HepG2 (cell line): ENCODE data around the gene LZTR1. TPM values are rescaled to one million over a fixed set of nuclear protein-coding genes. Genes with fewer than 3 reads are reported as not detected.
A peak's percentile ranks its signal among the peaks of the same experiment; 100 is the strongest.

Experiments
- ADNP ChIP-seq: sonication (generic); formaldehyde crosslinking; IDR thresholded peaks from 2 replicates; pipeline ENCODE4 v1.4.0; 2020; ENCODE audit warnings: missing genetic modification reagents
- HMG20B ChIP-seq: conservative IDR thresholded peaks from 2 replicates; pipeline ENCODE4 v1.6.1; 2016; ENCODE audit warnings: missing genetic modification reagents, missing compliant biosample characterization
- HOXA3 ChIP-seq: sonication (generic); formaldehyde crosslinking; IDR thresholded peaks from 2 replicates; pipeline ENCODE4 v1.5.0; 2020; ENCODE audit warnings: missing genetic modification reagents
- IKZF4 ChIP-seq: sonication (generic); formaldehyde crosslinking; IDR thresholded peaks from 2 replicates; pipeline ENCODE4 v1.5.1; 2020; ENCODE audit warnings: borderline replicate concordance, mild to moderate bottlenecking, low read depth, missing genetic modification reagents; ENCODE audit errors: not compliant biosample characterization
- KMT2A ChIP-seq: sonication (generic); formaldehyde crosslinking; IDR thresholded peaks from 2 replicates; pipeline ENCODE4 v1.4.0; 2020; ENCODE audit warnings: missing genetic modification reagents
- RORA ChIP-seq: sonication (generic); formaldehyde crosslinking; IDR thresholded peaks from 2 replicates; pipeline ENCODE4 v1.5.0; 2020; ENCODE audit warnings: mild to moderate bottlenecking, missing genetic modification reagents, moderate library complexity
- SP4 ChIP-seq: sonication (generic); formaldehyde crosslinking; IDR thresholded peaks from 2 replicates; pipeline ENCODE4 v1.8.1; 2023; ENCODE audit warnings: mild to moderate bottlenecking, missing genetic modification reagents
- TCF12 ChIP-seq, 2 experiments: fragments of 450-650 bp in 1 of 2; sonication (generic) in 1 of 2; formaldehyde crosslinking in 1 of 2; IDR thresholded peaks; 2 replicates each; pipeline versions ENCODE4 v1.6.1 to v1.8.0; 2017 to 2022; ENCODE audit warnings: antibody characterized with exemption in 1 of 2, mild to moderate bottlenecking in 1 of 2, missing genetic modification reagents in 1 of 2, moderate library complexity in 1 of 2
- ZNF260 ChIP-seq: sonication (generic); formaldehyde crosslinking; IDR thresholded peaks from 2 replicates; pipeline ENCODE4 v1.4.0; 2020; ENCODE audit warnings: missing genetic modification reagents, low read depth, mild to moderate bottlenecking, borderline replicate concordance
- ZNF264 ChIP-seq: sonication (generic); formaldehyde crosslinking; IDR thresholded peaks from 2 replicates; pipeline ENCODE4 v1.4.0; 2020; ENCODE audit warnings: missing genetic modification reagents
- ZNF451 ChIP-seq: sonication (generic); formaldehyde crosslinking; IDR thresholded peaks from 2 replicates; pipeline ENCODE4 v1.5.0; 2020; ENCODE audit warnings: mild to moderate bottlenecking, missing genetic modification reagents
- ZNF543 ChIP-seq: sonication (generic); formaldehyde crosslinking; IDR thresholded peaks from 2 replicates; pipeline ENCODE4 v1.4.0; 2020; ENCODE audit warnings: mild to moderate bottlenecking, missing genetic modification reagents
- ZNF564 ChIP-seq: sonication (generic); formaldehyde crosslinking; IDR thresholded peaks from 2 replicates; pipeline ENCODE4 v1.8.1; 2023; ENCODE audit warnings: mild to moderate bottlenecking, missing genetic modification reagents
- ZNF740 ChIP-seq: sonication (generic); formaldehyde crosslinking; IDR thresholded peaks from 2 replicates; pipeline ENCODE4 v1.4.0; 2020; ENCODE audit warnings: missing genetic modification reagents
- ZSCAN29 ChIP-seq: sonication (generic); formaldehyde crosslinking; conservative IDR thresholded peaks from 2 replicates; pipeline ENCODE4 v1.4.0; 2020; ENCODE audit warnings: mild to moderate bottlenecking, missing genetic modification reagents
- polyA plus RNA-seq, 8 experiments: library from polyadenylated mRNA; depleted of rRNA in 3 of 8; stranded (reverse) in 7 of 8; unstranded in 1 of 8; fragments of >200 nt; fragmentation: Illumina TruSeq in 4 of 8; extraction: Trizol in 4 of 8; gene quantifications; 2 replicates each; pipeline versions ENCODE4 v1.2.1 to v1.2.3, GENCODE V29; 2011 to 2016; ENCODE audit warnings: low read depth in 4 of 8, missing spikeins in 1 of 8, mixed read lengths in 1 of 8; ENCODE audit not compliant: insufficient read depth in 1 of 8
- total RNA-seq, 5 experiments: library from RNA; depleted of rRNA; stranded (reverse); fragments of >200 nt; fragmentation: Illumina TruSeq; extraction: Trizol; gene quantifications; 2 replicates each; pipeline ENCODE4 v1.2.3, GENCODE V29; 2016; ENCODE audit warnings: low read depth in 1 of 5
- TF ChIP-seq, protein P1 (sequence below): sonication (generic); formaldehyde crosslinking; IDR thresholded peaks from 2 replicates; pipeline ENCODE4 v1.5.1; 2020; ENCODE audit warnings: mild to moderate bottlenecking, moderate library complexity, missing genetic modification reagents
- TF ChIP-seq, protein P2 (sequence below): sonication (generic); formaldehyde crosslinking; IDR thresholded peaks from 2 replicates; pipeline ENCODE4 v1.8.0; 2022; ENCODE audit warnings: mild to moderate bottlenecking, missing genetic modification reagents
- TF ChIP-seq, protein P3 (sequence below): sonication (generic); formaldehyde crosslinking; IDR thresholded peaks from 2 replicates; pipeline ENCODE4 v1.4.0; 2020; ENCODE audit warnings: missing genetic modification reagents

LZTR1 gene
- total and polyA plus RNA-seq, 2 of the 13 experiments (the other 11 are each of a cell fraction or from before 2014, with no cell fraction given) = 21.8 to 22.4 TPM

GRCh38 chr22:20965888-20966855, 15.9 kb upstream of the LZTR1 start (continued):
- TF ChIP-seq, protein P1, sequence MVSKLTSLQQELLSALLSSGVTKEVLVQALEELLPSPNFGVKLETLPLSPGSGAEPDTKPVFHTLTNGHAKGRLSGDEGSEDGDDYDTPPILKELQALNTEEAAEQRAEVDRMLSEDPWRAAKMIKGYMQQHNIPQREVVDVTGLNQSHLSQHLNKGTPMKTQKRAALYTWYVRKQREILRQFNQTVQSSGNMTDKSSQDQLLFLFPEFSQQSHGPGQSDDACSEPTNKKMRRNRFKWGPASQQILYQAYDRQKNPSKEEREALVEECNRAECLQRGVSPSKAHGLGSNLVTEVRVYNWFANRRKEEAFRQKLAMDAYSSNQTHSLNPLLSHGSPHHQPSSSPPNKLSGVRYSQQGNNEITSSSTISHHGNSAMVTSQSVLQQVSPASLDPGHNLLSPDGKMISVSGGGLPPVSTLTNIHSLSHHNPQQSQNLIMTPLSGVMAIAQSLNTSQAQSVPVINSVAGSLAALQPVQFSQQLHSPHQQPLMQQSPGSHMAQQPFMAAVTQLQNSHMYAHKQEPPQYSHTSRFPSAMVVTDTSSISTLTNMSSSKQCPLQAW = no peak
- TF ChIP-seq KMT2A (CRISPR knock-in tag) = no peak
- no peak for TF ChIP-seq ZNF264 (CRISPR knock-in tag)
- TF ChIP-seq ZSCAN29 (CRISPR knock-in tag) = no peak; the same call in 1 of the 2 replicates
- TF ChIP-seq RORA (CRISPR knock-in tag) = no peak
- TF ChIP-seq ZNF543 (CRISPR knock-in tag) = 0 out of 2 replicates have a peak, but pooled peaks have one; percentile 5
- TF ChIP-seq SP4 (CRISPR knock-in tag) = no peak
- TF ChIP-seq, protein P2, sequence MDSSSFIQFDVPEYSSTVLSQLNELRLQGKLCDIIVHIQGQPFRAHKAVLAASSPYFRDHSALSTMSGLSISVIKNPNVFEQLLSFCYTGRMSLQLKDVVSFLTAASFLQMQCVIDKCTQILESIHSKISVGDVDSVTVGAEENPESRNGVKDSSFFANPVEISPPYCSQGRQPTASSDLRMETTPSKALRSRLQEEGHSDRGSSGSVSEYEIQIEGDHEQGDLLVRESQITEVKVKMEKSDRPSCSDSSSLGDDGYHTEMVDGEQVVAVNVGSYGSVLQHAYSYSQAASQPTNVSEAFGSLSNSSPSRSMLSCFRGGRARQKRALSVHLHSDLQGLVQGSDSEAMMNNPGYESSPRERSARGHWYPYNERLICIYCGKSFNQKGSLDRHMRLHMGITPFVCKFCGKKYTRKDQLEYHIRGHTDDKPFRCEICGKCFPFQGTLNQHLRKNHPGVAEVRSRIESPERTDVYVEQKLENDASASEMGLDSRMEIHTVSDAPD (CRISPR knock-in tag) = no peak
- TF ChIP-seq IKZF4 (CRISPR knock-in tag) = no peak
- TF ChIP-seq ZNF451 (CRISPR knock-in tag) = no peak
- no peak for TF ChIP-seq HMG20B
- no peak for TF ChIP-seq HOXA3 (CRISPR knock-in tag)
- TF ChIP-seq ADNP (CRISPR knock-in tag) = peak; percentile 69; the same call in 1 of the 2 replicates
- TF ChIP-seq ZNF260 (CRISPR knock-in tag) = no peak
- TF ChIP-seq ZNF740 (CRISPR knock-in tag) = no peak
- no peak for TF ChIP-seq ZNF564 (CRISPR knock-in tag)
- TF ChIP-seq, protein P3, sequence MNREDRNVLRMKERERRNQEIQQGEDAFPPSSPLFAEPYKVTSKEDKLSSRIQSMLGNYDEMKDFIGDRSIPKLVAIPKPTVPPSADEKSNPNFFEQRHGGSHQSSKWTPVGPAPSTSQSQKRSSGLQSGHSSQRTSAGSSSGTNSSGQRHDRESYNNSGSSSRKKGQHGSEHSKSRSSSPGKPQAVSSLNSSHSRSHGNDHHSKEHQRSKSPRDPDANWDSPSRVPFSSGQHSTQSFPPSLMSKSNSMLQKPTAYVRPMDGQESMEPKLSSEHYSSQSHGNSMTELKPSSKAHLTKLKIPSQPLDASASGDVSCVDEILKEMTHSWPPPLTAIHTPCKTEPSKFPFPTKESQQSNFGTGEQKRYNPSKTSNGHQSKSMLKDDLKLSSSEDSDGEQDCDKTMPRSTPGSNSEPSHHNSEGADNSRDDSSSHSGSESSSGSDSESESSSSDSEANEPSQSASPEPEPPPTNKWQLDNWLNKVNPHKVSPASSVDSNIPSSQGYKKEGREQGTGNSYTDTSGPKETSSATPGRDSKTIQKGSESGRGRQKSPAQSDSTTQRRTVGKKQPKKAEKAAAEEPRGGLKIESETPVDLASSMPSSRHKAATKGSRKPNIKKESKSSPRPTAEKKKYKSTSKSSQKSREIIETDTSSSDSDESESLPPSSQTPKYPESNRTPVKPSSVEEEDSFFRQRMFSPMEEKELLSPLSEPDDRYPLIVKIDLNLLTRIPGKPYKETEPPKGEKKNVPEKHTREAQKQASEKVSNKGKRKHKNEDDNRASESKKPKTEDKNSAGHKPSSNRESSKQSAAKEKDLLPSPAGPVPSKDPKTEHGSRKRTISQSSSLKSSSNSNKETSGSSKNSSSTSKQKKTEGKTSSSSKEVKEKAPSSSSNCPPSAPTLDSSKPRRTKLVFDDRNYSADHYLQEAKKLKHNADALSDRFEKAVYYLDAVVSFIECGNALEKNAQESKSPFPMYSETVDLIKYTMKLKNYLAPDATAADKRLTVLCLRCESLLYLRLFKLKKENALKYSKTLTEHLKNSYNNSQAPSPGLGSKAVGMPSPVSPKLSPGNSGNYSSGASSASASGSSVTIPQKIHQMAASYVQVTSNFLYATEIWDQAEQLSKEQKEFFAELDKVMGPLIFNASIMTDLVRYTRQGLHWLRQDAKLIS (CRISPR knock-in tag) = no peak
- TF ChIP-seq TCF12 (IDR thresholded peaks at IDR 0.05) = no peak
- no peak for TF ChIP-seq TCF12 (CRISPR knock-in tag; IDR thresholded peaks at IDR 0.05)
